IMR-90 (cell line): Measurements from ENCODE around the gene NXPH3.

ENCODE experiments used
- CTCF ChIP-seq: conservative IDR thresholded peaks from 2 replicates; pipeline ENCODE4 v1.5.1; 2012; ENCODE audit warnings: mild to moderate bottlenecking, low read depth, low read length, improper control_type of control experiment
- POLR2A ChIP-seq: IDR thresholded peaks from 2 replicates; pipeline ENCODE4 v1.6.1; 2012; ENCODE audit warnings: mild to moderate bottlenecking, low read depth, low read length
- RAD21 ChIP-seq: IDR thresholded peaks from 2 replicates; pipeline ENCODE4 v1.6.1; 2012; ENCODE audit warnings: low read length, improper control_type of control experiment
- SMC3 ChIP-seq: fragments of 150-350 bp; IDR thresholded peaks from 2 replicates; pipeline ENCODE4 v1.6.1; 2016; ENCODE audit warnings: low read depth, mild to moderate bottlenecking, antibody characterized with exemption, low read length, moderate library complexity

DNA sequence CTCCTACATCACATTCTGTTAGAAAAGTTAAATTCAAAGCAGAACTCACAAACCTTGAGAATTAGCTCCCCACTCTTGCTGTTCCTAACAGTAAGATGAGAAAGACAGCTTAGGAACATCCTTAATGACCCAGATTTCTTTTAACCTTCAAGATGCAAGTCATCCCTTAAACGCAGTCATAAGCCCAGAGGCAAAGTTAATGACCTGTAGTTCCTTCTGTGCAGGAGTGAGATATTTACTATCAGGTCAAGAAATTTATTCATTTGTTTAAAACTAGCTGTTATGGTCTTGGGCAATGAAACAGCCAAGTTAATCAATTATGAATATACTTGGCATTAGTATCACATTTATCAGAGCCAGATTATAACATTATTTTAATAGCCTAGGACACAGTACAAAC, 37.1 kb downstream of the NXPH3 start:
- TF ChIP-seq CTCF (no peak), SMC3 (no peak), RAD21 (no peak), POLR2A (no peak)
